Kidney (tissue), 14 donors: ENCODE measurements around the gene IL17RB. TPM values are rescaled to one million over a fixed set of nuclear protein-coding genes. Genes with fewer than 3 reads are reported as not detected.
A peak's percentile ranks its signal among the peaks of the same experiment; 100 is the strongest.

Experiments used
- DNase-seq, 5 donors: peaks; one replicate each; pipeline ENCODE4 v3.0.0-alpha.2; 2013 to 2020
- FAIRE-seq: peaks from 2 replicates; lab custom pipeline; 2012; peaks lifted over from hg19 to GRCh38; lab: Jason Lieb, UNC
- H3K27ac ChIP-seq, 2 donors: one replicate each; pipeline ENCODE4 v1.7.0; 2013; ENCODE audit warnings: low read depth in 2 of 2, low read length in 2 of 2, inconsistent platforms in 1 of 2
- H3K27me3 ChIP-seq: one replicate; pipeline ENCODE4 v1.7.1; 2013; ENCODE audit warnings: low read length, inconsistent platforms; ENCODE audit not compliant: control insufficient read depth, insufficient read depth
- H3K36me3 ChIP-seq, 3 donors: one replicate each; pipeline versions ENCODE4 v1.7.0 to v1.7.1; 2013; ENCODE audit warnings: low read length in 3 of 3, control low read depth in 1 of 3, inconsistent platforms in 1 of 3; ENCODE audit not compliant: insufficient read depth in 3 of 3, control insufficient read depth in 2 of 3
- H3K4me1 ChIP-seq, 3 donors: one replicate each; pipeline versions ENCODE4 v1.7.0 to v1.7.1; 2013; ENCODE audit warnings: low read length in 3 of 3, inconsistent platforms in 1 of 3, low read depth in 1 of 3; ENCODE audit not compliant: control insufficient read depth in 2 of 3, insufficient read depth in 2 of 3
- H3K4me3 ChIP-seq, 3 donors: one replicate each; pipeline versions ENCODE4 v1.7.0 to v1.8.1; 2013; ENCODE audit warnings: low read length in 3 of 3, control low read depth in 1 of 3, inconsistent platforms in 1 of 3
- H3K9ac ChIP-seq, 3 donors: one replicate each; pipeline versions ENCODE4 v1.7.0 to v1.7.1; 2013; ENCODE audit warnings: low read length in 3 of 3, control low read depth in 1 of 3, inconsistent platforms in 1 of 3
- H3K9me3 ChIP-seq, 3 donors: one replicate each; pipeline versions ENCODE4 v1.7.0 to v1.7.1; 2013; ENCODE audit warnings: low read length in 3 of 3, control low read depth in 1 of 3, inconsistent platforms in 1 of 3; ENCODE audit not compliant: control insufficient read depth in 2 of 3, insufficient read depth in 1 of 3
- intact Hi-C: fragments of 100-400 bp; cut with DNase I; formaldehyde crosslinking; loops from one replicate; pipeline ENCODE4 v1.11.1; 2022
- polyA plus RNA-seq: library from polyadenylated mRNA; stranded (reverse); fragments of 350-450 nt; fragmentation: Illumina TruSeq; extraction: RNeasy Lipid Tissue Mini Kit (QIAGEN cat#74804); gene quantifications from one replicate; pipeline ENCODE4 v1.2.3, GENCODE V29; 2014; ENCODE audit warnings: low read depth, low replicate concordance; ENCODE audit not compliant: insufficient read depth
- total RNA-seq: library from RNA; stranded (reverse); fragmentation: NEBNext Ultra II Directional; extraction: Animal tissue kit (Norgen Biotek cat#: 25700); gene quantifications from one replicate; pipeline ENCODE4 v1.2.1, GENCODE V29; 2021
- TF ChIP-seq, protein P1 (sequence below): IDR thresholded peaks from 3 replicates; pipeline ENCODE4 v1.5.1; 2012; ENCODE audit warnings: mild to moderate bottlenecking, moderate library complexity, borderline replicate concordance; ENCODE audit not compliant: insufficient read depth; ENCODE audit errors: extremely low read depth
- donor health status: control.
- donor health status: control.
- donor health status: control.
- donor health status: control.
- donor health status: control.
- donor health status: DM: yes; HTN: yes; CAD: no.
- donor health status: Normal renal cell carcinoma (clear cell type).

Gene IL17RB
- total and polyA plus RNA-seq, 2 donors from 2014 or later: 27.7 to 87.4 TPM

DNA sequence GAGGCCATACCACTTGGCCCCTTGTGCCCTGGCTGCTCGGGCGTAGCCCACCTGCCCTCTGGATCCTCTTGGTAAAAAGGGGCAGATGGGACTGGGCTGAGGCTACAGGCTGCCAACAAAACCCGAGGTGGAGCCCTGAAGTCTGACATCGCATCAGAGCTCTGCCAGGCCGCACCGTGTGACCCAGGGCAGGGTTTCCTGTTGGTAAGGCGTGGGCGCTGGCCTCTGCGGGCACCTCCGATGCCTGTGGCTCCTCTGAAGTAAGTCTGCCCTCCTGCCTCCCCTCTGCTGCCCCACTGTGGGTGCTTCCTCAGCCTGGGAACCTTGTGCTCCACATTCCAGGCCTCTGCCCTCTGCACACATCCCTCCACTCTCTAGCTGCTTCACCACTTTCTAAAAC lies 9.0 kb upstream of the IL17RB start:
- peak in 1 of 5 donors; percentile 24 for DNase-seq
- FAIRE-seq: no peak

DNA sequence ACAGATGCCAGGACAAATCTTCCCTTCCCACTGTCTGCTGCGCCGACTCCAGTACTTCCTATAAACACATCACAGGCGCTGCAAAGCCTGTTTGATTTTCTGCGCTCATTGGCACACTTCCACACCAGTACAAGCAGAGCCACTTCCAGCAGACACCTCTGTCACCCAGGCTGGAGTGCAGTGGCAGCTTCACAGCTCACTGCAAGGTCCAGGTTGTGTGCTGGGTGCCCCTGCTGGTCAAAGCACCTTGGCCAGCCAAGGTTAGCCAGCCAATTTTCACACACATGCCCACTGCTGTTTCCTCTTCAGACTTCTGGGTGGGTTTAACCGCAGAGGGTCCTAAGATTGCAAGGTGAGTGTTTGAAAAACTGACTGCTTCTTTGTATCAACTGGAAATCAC lies 5.1 kb upstream of the IL17RB start:
- intact Hi-C loops: no loop called here
- FAIRE-seq (no peak), DNase-seq (peak in 1 of 5 donors; percentile 22)
- H3K4me1 ChIP-seq: peaks cover 0 to 25% (median 9%) of the 10 kb centered on the region in 3 donors
- peaks cover 0 to 4% (median 0%) of the 10 kb centered on the region in 3 donors for H3K36me3 ChIP-seq
- H3K9ac ChIP-seq: peak overlapping the region in 1 of 3 donors; percentile 38
- H3K27ac ChIP-seq: peak overlapping the region; percentile 1 to 49
- H3K9me3 ChIP-seq: no peaks in the 10 kb centered on the region
- TF ChIP-seq, protein P1, sequence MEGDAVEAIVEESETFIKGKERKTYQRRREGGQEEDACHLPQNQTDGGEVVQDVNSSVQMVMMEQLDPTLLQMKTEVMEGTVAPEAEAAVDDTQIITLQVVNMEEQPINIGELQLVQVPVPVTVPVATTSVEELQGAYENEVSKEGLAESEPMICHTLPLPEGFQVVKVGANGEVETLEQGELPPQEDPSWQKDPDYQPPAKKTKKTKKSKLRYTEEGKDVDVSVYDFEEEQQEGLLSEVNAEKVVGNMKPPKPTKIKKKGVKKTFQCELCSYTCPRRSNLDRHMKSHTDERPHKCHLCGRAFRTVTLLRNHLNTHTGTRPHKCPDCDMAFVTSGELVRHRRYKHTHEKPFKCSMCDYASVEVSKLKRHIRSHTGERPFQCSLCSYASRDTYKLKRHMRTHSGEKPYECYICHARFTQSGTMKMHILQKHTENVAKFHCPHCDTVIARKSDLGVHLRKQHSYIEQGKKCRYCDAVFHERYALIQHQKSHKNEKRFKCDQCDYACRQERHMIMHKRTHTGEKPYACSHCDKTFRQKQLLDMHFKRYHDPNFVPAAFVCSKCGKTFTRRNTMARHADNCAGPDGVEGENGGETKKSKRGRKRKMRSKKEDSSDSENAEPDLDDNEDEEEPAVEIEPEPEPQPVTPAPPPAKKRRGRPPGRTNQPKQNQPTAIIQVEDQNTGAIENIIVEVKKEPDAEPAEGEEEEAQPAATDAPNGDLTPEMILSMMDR: no peak
- H3K27me3 ChIP-seq: no peaks in the 10 kb centered on the region
- H3K4me3 ChIP-seq: no peak overlapping the region

More for the DNA sequence above, 9.0 kb upstream of the IL17RB start:
- TF ChIP-seq, protein P1: no peak
- intact Hi-C loops: no loop called here
- no peak overlapping the region for H3K27ac ChIP-seq
- no peak overlapping the region for H3K4me3 ChIP-seq
- H3K27me3 ChIP-seq: no peaks in the 10 kb centered on the region
- H3K9ac ChIP-seq: no peak overlapping the region
- peaks cover 0 to 15% (median 1%) of the 10 kb centered on the region in 3 donors for H3K4me1 ChIP-seq
- H3K9me3 ChIP-seq: no peaks in the 10 kb centered on the region
- H3K36me3 ChIP-seq: peaks cover 0 to 4% (median 0%) of the 10 kb centered on the region in 3 donors

DNA sequence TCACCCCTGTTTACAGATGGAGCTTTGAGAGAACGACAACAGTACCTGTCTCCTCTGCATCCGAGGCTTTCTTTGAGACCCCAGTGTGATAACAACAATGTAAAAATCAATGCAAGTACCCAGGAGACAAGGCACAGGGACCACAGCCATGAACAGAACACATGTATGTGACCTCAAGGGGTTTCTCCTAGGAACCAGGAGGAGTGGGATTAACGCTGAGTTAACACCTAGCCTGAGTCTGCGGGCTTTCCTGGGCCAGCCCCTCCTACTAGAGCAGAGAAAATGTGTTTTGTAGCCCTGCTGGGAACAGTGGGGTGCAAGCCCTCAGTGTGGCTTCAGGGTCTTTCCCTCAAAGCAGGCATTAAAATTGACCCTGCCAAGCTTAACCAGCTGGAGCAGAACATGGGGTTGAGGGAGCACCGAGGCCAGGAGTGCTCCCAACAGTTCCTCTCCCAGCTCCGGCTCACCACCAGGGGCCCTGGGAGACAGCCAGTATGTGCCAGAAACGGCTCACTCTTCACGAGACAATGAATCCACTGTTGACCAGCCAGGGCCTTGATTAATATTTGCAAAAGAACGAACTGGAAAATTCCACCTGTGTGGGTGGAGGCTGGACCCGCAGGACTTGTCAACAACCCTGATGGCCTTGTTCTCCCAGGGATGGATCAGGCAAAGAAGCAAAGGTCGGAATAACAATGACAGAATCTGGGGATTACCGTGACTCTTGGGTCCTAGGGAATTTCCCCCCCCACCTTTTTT lies 3.8 kb upstream of the IL17RB start:
- FAIRE-seq (peak; percentile 62), DNase-seq (peak; percentile 61 to 91 (median 73))
- peaks cover 0 to 4% (median 0%) of the 10 kb centered on the region in 3 donors for H3K36me3 ChIP-seq
- TF ChIP-seq, protein P1: peak; percentile 40
- peaks cover 0 to 25% (median 14%) of the 10 kb centered on the region in 3 donors for H3K4me1 ChIP-seq
- H3K27ac ChIP-seq: peak overlapping the region; percentile 94 to 95
- H3K9ac ChIP-seq: peak overlapping the region in 2 of 3 donors; percentile 45 to 59
- intact Hi-C loops: no loop called here
- H3K4me3 ChIP-seq: peak overlapping the region in 1 of 3 donors; percentile 55
- no peaks in the 10 kb centered on the region for H3K9me3 ChIP-seq
- H3K27me3 ChIP-seq: peaks cover 7% of the 10 kb centered on the region
